ENCODE data around the gene BIN1. TPM values are rescaled to one million over a fixed set of nuclear protein-coding genes. Genes with fewer than 3 reads are reported as not detected.

Gene BIN1
- total RNA-seq, 1 experiment from 2014 or later: 31.8 TPM

DNA sequence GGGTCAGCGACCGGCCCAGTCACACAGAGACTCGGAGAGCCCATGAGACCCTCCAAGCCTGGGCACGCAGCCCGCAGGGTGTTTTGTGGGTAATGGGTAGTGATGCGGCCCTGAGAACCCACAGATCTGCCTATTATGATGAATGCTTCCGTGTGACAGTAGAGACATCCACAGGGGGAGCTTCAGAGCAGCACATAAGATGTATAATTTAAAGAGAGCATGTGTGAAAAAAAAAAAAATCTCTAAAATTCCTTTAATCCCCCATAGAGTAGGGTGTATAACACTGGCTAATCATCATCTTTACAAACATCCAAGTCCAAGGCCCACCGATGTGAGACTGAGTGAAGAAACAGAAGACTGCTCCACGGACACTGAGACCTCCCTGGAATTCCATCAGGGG lies 34.6 kb downstream of the BIN1 start:
- ChIA-PET CTCF (no interaction called here), RAD21 (ENCODE audit: low non-redundant PET in 1 of 2, low total read pairs in 2 of 2, uncharacterized antibody in 2 of 2, unreplicated experiment in 2 of 2) (no interaction called here), POLR2A (no interaction called here)
- ATAC-seq: no peak
- no peaks in the 10 kb centered on the region for H3K9me3 ChIP-seq (ENCODE audit: control insufficient read depth in 1 of 2, insufficient read depth in 1 of 2, low read depth in 1 of 2, low read length in 2 of 2)
- H3K27ac ChIP-seq (ENCODE audit: low read depth, low read length): no peak overlapping the region
- no peak overlapping the region for H3K9ac ChIP-seq (ENCODE audit: low read length)
- peaks cover 10 to 18% of the 10 kb centered on the region in 2 experiments; a peak in 3 of 4 replicates for H3K4me1 ChIP-seq (ENCODE audit: control insufficient read depth in 1 of 2, insufficient read depth in 2 of 2, low read length in 2 of 2)
- no TSS peak for BruUV-seq (replicated peaks)
- H3K9me2 ChIP-seq (ENCODE audit: insufficient read depth): no peaks in the 10 kb centered on the region
- H3K4me3 ChIP-seq (replicated peaks in 1 of 2; ENCODE audit: low read depth in 1 of 2, low read length in 2 of 2): no peak overlapping the region
- no peak for DNase-seq (ENCODE audit: low read depth, low spot score)
- H3K36me3 ChIP-seq (ENCODE audit: control insufficient read depth in 1 of 2, insufficient read depth in 2 of 2, low read length in 2 of 2): no peaks in the 10 kb centered on the region
- intact Hi-C loops (cut with micrococcal nuclease): no loop called here
- no peak overlapping the region for H2AFZ ChIP-seq (ENCODE audit: low read depth, low read length, poor library complexity, severe bottlenecking)
- no peaks in the 10 kb centered on the region for H4K20me1 ChIP-seq (ENCODE audit: insufficient read depth)
- no peak for TF ChIP-seq ZFX (IDR thresholded peaks at IDR 0.05)
- TF ChIP-seq, protein P1, sequence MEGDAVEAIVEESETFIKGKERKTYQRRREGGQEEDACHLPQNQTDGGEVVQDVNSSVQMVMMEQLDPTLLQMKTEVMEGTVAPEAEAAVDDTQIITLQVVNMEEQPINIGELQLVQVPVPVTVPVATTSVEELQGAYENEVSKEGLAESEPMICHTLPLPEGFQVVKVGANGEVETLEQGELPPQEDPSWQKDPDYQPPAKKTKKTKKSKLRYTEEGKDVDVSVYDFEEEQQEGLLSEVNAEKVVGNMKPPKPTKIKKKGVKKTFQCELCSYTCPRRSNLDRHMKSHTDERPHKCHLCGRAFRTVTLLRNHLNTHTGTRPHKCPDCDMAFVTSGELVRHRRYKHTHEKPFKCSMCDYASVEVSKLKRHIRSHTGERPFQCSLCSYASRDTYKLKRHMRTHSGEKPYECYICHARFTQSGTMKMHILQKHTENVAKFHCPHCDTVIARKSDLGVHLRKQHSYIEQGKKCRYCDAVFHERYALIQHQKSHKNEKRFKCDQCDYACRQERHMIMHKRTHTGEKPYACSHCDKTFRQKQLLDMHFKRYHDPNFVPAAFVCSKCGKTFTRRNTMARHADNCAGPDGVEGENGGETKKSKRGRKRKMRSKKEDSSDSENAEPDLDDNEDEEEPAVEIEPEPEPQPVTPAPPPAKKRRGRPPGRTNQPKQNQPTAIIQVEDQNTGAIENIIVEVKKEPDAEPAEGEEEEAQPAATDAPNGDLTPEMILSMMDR (IDR thresholded peaks at IDR 0.05 in 2 of 3, conservative IDR thresholded peaks at IDR 0.05 in 1 of 3; ENCODE audit: borderline replicate concordance in 1 of 3, insufficient read depth in 1 of 3, low read depth in 2 of 3, low read length in 2 of 3): 0 out of 6 replicates have a peak, but pooled peaks of 1 of the 3 experiments have one; percentile 8
- H3K27me3 ChIP-seq (ENCODE audit: insufficient read depth, low read length): no peaks in the 10 kb centered on the region
- no peak overlapping the region for H3K4me2 ChIP-seq (ENCODE audit: low read length)
- no peaks in the 10 kb centered on the region for H3K79me2 ChIP-seq (ENCODE audit: insufficient read depth, low read length)

DNA sequence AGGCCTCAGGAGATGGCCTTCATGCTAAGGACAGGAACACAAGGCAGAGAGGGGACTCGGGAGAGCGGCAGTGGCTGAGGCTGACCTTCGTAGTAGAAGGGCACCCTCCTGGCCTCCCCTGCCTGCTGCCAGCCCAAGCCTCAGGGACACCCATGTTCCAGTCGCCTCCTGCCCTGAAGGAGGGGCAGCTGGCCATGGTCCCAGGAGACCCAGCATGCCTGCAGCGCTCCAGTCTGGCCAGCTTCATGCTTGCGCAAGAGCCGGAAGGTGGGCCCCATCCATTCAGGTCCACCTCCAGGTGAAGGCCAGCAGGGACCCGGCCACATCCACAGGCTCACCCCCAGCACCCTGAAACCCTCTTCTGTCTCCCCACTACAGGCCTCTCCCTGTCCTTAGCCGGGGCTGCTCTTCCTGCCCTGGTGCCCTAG lies 35.0 kb downstream of the BIN1 start:
- no peak overlapping the region for H3K4me2 ChIP-seq (ENCODE audit: low read length)
- no peaks in the 10 kb centered on the region for H3K27me3 ChIP-seq (ENCODE audit: insufficient read depth, low read length)
- DNase-seq (ENCODE audit: low read depth, low spot score): no peak
- no peaks in the 10 kb centered on the region for H3K9me3 ChIP-seq (ENCODE audit: control insufficient read depth in 1 of 2, insufficient read depth in 1 of 2, low read depth in 1 of 2, low read length in 2 of 2)
- ChIA-PET RAD21 (ENCODE audit: low non-redundant PET in 1 of 2, low total read pairs in 2 of 2, uncharacterized antibody in 2 of 2, unreplicated experiment in 2 of 2) (no interaction called here), POLR2A (no interaction called here), CTCF (no interaction called here)
- no peak for ATAC-seq
- TF ChIP-seq SP1 (IDR thresholded peaks at IDR 0.05; ENCODE audit: low read depth) (no peak), JUND (IDR thresholded peaks at IDR 0.05) (no peak), EGR1 (IDR thresholded peaks at IDR 0.05; ENCODE audit: low read depth) (no peak), EZH2 (IDR thresholded peaks at IDR 0.05) (no peak), ELF1 (IDR thresholded peaks at IDR 0.05; ENCODE audit: borderline replicate concordance, low read depth) (no peak), ZFX (IDR thresholded peaks at IDR 0.05) (no peak), RAD21 (IDR thresholded peaks at IDR 0.05; ENCODE audit: low read depth) (no peak), POLR2AphosphoS5 (IDR thresholded peaks at IDR 0.05; ENCODE audit: low read depth, low read length) (no peak), SRF (IDR thresholded peaks at IDR 0.05; ENCODE audit: low read depth) (no peak), YY1 (IDR thresholded peaks at IDR 0.05; ENCODE audit: extremely low read depth, insufficient replicate concordance, low read depth, low read length) (no peak), SIN3A (IDR thresholded peaks at IDR 0.05; ENCODE audit: low read depth) (no peak)
- TF ChIP-seq, protein P2, sequence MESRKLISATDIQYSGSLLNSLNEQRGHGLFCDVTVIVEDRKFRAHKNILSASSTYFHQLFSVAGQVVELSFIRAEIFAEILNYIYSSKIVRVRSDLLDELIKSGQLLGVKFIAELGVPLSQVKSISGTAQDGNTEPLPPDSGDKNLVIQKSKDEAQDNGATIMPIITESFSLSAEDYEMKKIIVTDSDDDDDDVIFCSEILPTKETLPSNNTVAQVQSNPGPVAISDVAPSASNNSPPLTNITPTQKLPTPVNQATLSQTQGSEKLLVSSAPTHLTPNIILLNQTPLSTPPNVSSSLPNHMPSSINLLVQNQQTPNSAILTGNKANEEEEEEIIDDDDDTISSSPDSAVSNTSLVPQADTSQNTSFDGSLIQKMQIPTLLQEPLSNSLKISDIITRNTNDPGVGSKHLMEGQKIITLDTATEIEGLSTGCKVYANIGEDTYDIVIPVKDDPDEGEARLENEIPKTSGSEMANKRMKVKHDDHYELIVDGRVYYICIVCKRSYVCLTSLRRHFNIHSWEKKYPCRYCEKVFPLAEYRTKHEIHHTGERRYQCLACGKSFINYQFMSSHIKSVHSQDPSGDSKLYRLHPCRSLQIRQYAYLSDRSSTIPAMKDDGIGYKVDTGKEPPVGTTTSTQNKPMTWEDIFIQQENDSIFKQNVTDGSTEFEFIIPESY (IDR thresholded peaks at IDR 0.05; ENCODE audit: extremely low read depth, insufficient replicate concordance, low read length): no peak
- TF ChIP-seq, protein P1 (IDR thresholded peaks at IDR 0.05 in 2 of 3, conservative IDR thresholded peaks at IDR 0.05 in 1 of 3; ENCODE audit: borderline replicate concordance in 1 of 3, insufficient read depth in 1 of 3, low read depth in 2 of 3, low read length in 2 of 3): no peak
- TF ChIP-seq, protein P3, sequence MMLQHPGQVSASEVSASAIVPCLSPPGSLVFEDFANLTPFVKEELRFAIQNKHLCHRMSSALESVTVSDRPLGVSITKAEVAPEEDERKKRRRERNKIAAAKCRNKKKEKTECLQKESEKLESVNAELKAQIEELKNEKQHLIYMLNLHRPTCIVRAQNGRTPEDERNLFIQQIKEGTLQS (IDR thresholded peaks at IDR 0.05): no peak
- no peak overlapping the region for H3K27ac ChIP-seq (ENCODE audit: low read depth, low read length)
- H3K9me2 ChIP-seq (ENCODE audit: insufficient read depth): no peaks in the 10 kb centered on the region
- H3K4me1 ChIP-seq (ENCODE audit: control insufficient read depth in 1 of 2, insufficient read depth in 2 of 2, low read length in 2 of 2): peaks cover 11 to 14% of the 10 kb centered on the region in 2 experiments; a peak in 3 of 4 replicates
- no peak overlapping the region for H2AFZ ChIP-seq (ENCODE audit: low read depth, low read length, poor library complexity, severe bottlenecking)
- H3K9ac ChIP-seq (ENCODE audit: low read length): no peak overlapping the region
- H3K4me3 ChIP-seq (replicated peaks in 1 of 2; ENCODE audit: low read depth in 1 of 2, low read length in 2 of 2): no peak overlapping the region
- no TSS peak for BruUV-seq (replicated peaks)
- no peaks in the 10 kb centered on the region for H4K20me1 ChIP-seq (ENCODE audit: insufficient read depth)
- no peaks in the 10 kb centered on the region for H3K79me2 ChIP-seq (ENCODE audit: insufficient read depth, low read length)
- no peaks in the 10 kb centered on the region for H3K36me3 ChIP-seq (ENCODE audit: control insufficient read depth in 1 of 2, insufficient read depth in 2 of 2, low read length in 2 of 2)
- intact Hi-C loops (cut with micrococcal nuclease): no loop called here
